K562 (cell line): ENCODE measurements around the gene DHX8.

Source experiments
- BHLHE40 ChIP-seq: IDR thresholded peaks from 2 replicates; pipeline ENCODE4 v1.6.1; 2011; ENCODE audit warnings: low read length, improper control_type of control experiment
- EZH2 ChIP-seq: IDR thresholded peaks from 2 replicates; pipeline ENCODE4 v1.6.1; 2012; ENCODE audit warnings: low read depth, mild to moderate bottlenecking, inconsistent platforms, low read length, borderline replicate concordance
- FOXA1 ChIP-seq: fragments of 450-650 bp; IDR thresholded peaks from 2 replicates; pipeline ENCODE4 v1.6.1; 2016; ENCODE audit warnings: mild to moderate bottlenecking, borderline replicate concordance
- KLF16 ChIP-seq: IDR thresholded peaks from 2 replicates; pipeline ENCODE4 v1.6.1; 2016; ENCODE audit warnings: antibody characterized with exemption
- NFYB ChIP-seq: IDR thresholded peaks from 2 replicates; pipeline ENCODE4 v1.6.1; 2011; ENCODE audit warnings: mild to moderate bottlenecking, moderate library complexity; ENCODE audit not compliant: insufficient read length; ENCODE audit errors: extremely low read depth
- POLR2A ChIP-seq: fragments of 450-650 bp; conservative IDR thresholded peaks from 2 replicates; pipeline ENCODE4 v1.6.1; 2016
- POLR2G ChIP-seq: fragments of 200-400 bp; formaldehyde crosslinking; IDR thresholded peaks from 2 replicates; pipeline ENCODE4 v1.6.1; 2017; ENCODE audit warnings: low read depth, mild to moderate bottlenecking, antibody characterized with exemption, low read length, moderate library complexity
- SMAD3 ChIP-seq: fragments of 450-650 bp; formaldehyde crosslinking; conservative IDR thresholded peaks from 2 replicates; pipeline ENCODE4 v1.4.0; 2020; ENCODE audit warnings: mild to moderate bottlenecking
- TCF7 ChIP-seq: sonication (generic); IDR thresholded peaks from 2 replicates; pipeline ENCODE4 v1.6.1; 2016; ENCODE audit warnings: antibody characterized with exemption, borderline replicate concordance
- TF ChIP-seq, protein P1 (sequence below), 3 experiments: IDR thresholded peaks in 2 of 3; conservative IDR thresholded peaks in 1 of 3; 2 replicates each; pipeline ENCODE4 v1.5.1; 2011 to 2012; ENCODE audit warnings: low read length in 3 of 3, mild to moderate bottlenecking in 3 of 3, control low read depth in 2 of 3, improper control_type of control experiment in 1 of 3, inconsistent platforms in 1 of 3, low read depth in 1 of 3, mixed read lengths in 1 of 3, moderate library complexity in 1 of 3; ENCODE audit not compliant: insufficient read depth in 2 of 3
- TF ChIP-seq, protein P2 (sequence below): sonication (generic); IDR thresholded peaks from 2 replicates; pipeline ENCODE4 v1.6.1; 2016
- TF ChIP-seq, protein P3 (sequence below): fragments of 450-650 bp; conservative IDR thresholded peaks from 2 replicates; pipeline ENCODE4 v1.6.1; 2016; ENCODE audit warnings: missing genetic modification characterization, low read depth, mild to moderate bottlenecking, control low read depth, missing compliant biosample characterization
- TF ChIP-seq, protein P4 (sequence below): fragments of 450-650 bp; IDR thresholded peaks from 2 replicates; pipeline ENCODE4 v1.6.1; 2016

DNA sequence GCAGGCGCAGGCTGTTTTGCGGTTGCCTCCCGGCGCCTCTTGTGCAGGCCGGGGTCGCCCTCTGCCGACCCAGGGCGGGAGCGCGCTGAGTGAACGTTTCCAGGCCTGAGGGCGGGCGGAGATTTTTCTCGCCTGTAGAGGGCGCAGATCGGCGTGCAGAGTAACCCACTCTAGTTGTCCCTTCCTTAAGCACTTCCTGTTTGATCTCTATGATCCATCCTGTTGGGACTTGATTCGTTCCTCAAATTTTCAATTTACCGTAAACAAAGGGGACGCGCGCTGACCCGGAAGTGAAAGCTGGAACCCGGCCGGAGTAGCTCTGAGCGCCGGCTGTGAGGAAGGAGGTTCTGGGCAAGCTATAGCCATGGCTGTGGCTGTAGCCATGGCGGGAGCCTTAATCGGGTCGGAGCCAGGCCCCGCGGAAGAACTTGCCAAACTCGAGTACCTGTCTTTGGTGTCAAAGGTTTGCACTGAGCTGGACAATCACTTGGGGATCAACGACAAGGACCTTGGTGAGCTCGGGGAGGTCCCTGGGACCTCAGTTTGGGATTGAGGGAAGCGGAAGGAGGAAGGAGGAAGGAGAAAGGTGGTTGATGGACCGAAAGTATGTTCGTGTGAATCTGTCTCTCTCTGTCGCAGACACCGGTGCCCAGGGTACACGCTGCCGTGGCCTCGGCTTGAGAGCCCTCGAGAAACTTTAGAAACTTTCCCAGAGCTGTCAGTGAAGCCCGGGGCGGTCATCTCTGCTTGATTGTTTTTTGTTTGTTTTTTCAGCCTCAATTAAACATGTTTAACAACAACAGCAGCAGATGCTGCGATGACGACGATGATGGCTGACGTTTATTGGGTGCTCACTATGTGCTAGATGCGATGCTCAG lies at the start of gene DHX8:
- TF ChIP-seq, protein P1, sequence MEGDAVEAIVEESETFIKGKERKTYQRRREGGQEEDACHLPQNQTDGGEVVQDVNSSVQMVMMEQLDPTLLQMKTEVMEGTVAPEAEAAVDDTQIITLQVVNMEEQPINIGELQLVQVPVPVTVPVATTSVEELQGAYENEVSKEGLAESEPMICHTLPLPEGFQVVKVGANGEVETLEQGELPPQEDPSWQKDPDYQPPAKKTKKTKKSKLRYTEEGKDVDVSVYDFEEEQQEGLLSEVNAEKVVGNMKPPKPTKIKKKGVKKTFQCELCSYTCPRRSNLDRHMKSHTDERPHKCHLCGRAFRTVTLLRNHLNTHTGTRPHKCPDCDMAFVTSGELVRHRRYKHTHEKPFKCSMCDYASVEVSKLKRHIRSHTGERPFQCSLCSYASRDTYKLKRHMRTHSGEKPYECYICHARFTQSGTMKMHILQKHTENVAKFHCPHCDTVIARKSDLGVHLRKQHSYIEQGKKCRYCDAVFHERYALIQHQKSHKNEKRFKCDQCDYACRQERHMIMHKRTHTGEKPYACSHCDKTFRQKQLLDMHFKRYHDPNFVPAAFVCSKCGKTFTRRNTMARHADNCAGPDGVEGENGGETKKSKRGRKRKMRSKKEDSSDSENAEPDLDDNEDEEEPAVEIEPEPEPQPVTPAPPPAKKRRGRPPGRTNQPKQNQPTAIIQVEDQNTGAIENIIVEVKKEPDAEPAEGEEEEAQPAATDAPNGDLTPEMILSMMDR (IDR thresholded peaks at IDR 0.05 in 2 of 3, conservative IDR thresholded peaks at IDR 0.05 in 1 of 3; ENCODE audit: insufficient read depth in 2 of 3, low read depth in 1 of 3, low read length in 3 of 3): peak; percentile 100
- no peak for TF ChIP-seq FOXA1
- peak; percentile 87 for TF ChIP-seq POLR2G
- TF ChIP-seq SMAD3: no peak
- no peak for TF ChIP-seq EZH2
- TF ChIP-seq POLR2A: peak; percentile 95
- TF ChIP-seq, protein P2, sequence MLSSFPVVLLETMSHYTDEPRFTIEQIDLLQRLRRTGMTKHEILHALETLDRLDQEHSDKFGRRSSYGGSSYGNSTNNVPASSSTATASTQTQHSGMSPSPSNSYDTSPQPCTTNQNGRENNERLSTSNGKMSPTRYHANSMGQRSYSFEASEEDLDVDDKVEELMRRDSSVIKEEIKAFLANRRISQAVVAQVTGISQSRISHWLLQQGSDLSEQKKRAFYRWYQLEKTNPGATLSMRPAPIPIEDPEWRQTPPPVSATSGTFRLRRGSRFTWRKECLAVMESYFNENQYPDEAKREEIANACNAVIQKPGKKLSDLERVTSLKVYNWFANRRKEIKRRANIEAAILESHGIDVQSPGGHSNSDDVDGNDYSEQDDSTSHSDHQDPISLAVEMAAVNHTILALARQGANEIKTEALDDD: no peak
- TF ChIP-seq, protein P3, sequence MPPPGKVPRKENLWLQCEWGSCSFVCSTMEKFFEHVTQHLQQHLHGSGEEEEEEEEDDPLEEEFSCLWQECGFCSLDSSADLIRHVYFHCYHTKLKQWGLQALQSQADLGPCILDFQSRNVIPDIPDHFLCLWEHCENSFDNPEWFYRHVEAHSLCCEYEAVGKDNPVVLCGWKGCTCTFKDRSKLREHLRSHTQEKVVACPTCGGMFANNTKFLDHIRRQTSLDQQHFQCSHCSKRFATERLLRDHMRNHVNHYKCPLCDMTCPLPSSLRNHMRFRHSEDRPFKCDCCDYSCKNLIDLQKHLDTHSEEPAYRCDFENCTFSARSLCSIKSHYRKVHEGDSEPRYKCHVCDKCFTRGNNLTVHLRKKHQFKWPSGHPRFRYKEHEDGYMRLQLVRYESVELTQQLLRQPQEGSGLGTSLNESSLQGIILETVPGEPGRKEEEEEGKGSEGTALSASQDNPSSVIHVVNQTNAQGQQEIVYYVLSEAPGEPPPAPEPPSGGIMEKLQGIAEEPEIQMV (tag): no peak
- peak; percentile 51 for TF ChIP-seq BHLHE40
- TF ChIP-seq KLF16: peak; percentile 70
- TF ChIP-seq TCF7: peak; percentile 63; the same call in 1 of the 2 replicates
- TF ChIP-seq NFYB: no peak
- TF ChIP-seq, protein P4, sequence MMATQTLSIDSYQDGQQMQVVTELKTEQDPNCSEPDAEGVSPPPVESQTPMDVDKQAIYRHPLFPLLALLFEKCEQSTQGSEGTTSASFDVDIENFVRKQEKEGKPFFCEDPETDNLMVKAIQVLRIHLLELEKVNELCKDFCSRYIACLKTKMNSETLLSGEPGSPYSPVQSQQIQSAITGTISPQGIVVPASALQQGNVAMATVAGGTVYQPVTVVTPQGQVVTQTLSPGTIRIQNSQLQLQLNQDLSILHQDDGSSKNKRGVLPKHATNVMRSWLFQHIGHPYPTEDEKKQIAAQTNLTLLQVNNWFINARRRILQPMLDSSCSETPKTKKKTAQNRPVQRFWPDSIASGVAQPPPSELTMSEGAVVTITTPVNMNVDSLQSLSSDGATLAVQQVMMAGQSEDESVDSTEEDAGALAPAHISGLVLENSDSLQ: peak; percentile 60
